Astrocyte (in vitro differentiated cells and primary cell): ENCODE results near the gene ATP1B2.

Experiments
- CTCF ChIP-seq: IDR thresholded peaks from 2 replicates; pipeline ENCODE4 v1.5.1; 2011; ENCODE audit warnings: low read depth, mild to moderate bottlenecking, inconsistent platforms, low read length, moderate library complexity; ENCODE audit not compliant: insufficient read depth
- EZH2 ChIP-seq: IDR thresholded peaks from 2 replicates; pipeline ENCODE4 v1.6.1; 2012; ENCODE audit warnings: mild to moderate bottlenecking, low read length, inconsistent platforms; ENCODE audit not compliant: insufficient read depth

DNA sequence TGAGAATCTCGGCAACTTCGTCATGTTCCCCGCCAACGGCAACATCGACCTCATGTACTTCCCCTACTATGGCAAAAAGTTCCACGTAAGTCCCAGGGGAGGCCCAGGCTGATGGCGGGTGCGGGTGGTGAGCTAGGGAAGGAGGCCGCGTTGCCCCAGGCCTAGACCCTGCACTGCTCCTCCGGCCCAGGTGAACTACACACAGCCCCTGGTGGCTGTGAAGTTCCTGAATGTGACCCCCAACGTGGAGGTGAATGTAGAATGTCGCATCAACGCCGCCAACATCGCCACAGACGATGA is 4.8 kb downstream of the ATP1B2 start:
- no peak for TF ChIP-seq CTCF
- TF ChIP-seq EZH2 = no peak
